ENCODE measurements around the gene VAMP1. TPM values are rescaled to one million over a fixed set of nuclear protein-coding genes. Genes with fewer than 3 reads are reported as not detected.
A peak's percentile ranks its signal among the peaks of the same experiment; 100 is the strongest.

VAMP1 gene
- total and polyA plus RNA-seq, 2 donors (not counting 3 experiments of a cell fraction or from before 2014, with no cell fraction given): 7.0 to 9.0 TPM

DNA sequence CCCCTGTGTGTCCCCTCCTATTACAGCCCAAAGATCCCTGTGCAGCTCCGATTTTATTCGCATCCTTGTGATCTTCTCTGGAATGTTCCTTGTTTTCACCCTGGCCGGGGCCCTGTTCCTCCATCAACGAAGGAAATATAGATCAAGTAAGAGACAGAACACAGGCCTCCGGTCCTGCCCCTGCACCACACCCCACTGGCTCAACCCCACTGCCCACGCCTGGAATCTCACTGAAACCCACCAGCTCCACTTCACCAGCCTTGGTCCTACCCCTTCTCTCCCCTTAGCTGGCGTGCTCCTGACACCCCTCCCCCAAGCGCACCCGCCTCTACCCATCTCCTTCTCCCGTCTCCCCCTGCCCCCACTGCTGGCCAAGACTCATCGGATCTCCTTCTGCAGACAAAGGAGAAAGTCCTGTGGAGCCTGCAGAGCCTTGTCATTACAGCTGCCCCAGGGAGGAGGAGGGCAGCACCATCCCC, 19.6 kb downstream of the VAMP1 start:
- Histone ChIP-seq H3K4me3 (replicated peaks in 1 of 3; ENCODE audit: insufficient read depth in 1 of 3, low read depth in 1 of 3, low read length in 3 of 3) (peak overlapping the region in 2 of 3 experiments; percentile 10 to 51), H3K27me3 (ENCODE audit: control insufficient read depth in 2 of 2, insufficient read depth in 2 of 2, low read length in 2 of 2) (no peaks in the 10 kb centered on the region), H3K4me1 (ENCODE audit: control insufficient read depth, extremely low read depth, insufficient read depth, low read length) (peaks cover 27% of the 10 kb centered on the region), H3K36me3 (ENCODE audit: control insufficient read depth in 2 of 2, extremely low read depth in 1 of 2, insufficient read depth in 2 of 2, low read length in 2 of 2) (no peaks in the 10 kb centered on the region), H3K4me2 (ENCODE audit: insufficient read depth, low read length) (peak overlapping the region; percentile 62), H4K20me1 (replicated peaks; ENCODE audit: control insufficient read depth, extremely low read depth, insufficient read depth, low read length) (no peaks in the 10 kb centered on the region), H2AFZ (ENCODE audit: low read depth, low read length) (peak overlapping the region; percentile 79), H3K79me2 (ENCODE audit: control insufficient read depth, insufficient read depth, low read length) (no peaks in the 10 kb centered on the region), H3K9me1 (replicated peaks; ENCODE audit: control insufficient read depth, extremely low read depth, insufficient read depth, low read length) (no peaks in the 10 kb centered on the region), H3K9me3 (replicated peaks; ENCODE audit: control insufficient read depth, insufficient read depth, low read length) (no peaks in the 10 kb centered on the region), H3K9ac (replicated peaks; ENCODE audit: extremely low read depth, insufficient read depth, low read length) (no peak overlapping the region), H3K27ac (ENCODE audit: insufficient read depth, low read depth, low read length) (peak overlapping the region; percentile 62)
- FAIRE-seq: no peak
- dilution Hi-C loops (cut with MboI; ENCODE audit: extremely low pct_ligation_motif_present, low sequenced_read_pairs): no loop called here
- TF ChIP-seq JUN (IDR thresholded peaks at IDR 0.05; ENCODE audit: borderline replicate concordance, insufficient read depth, insufficient read length, low read depth) (no peak), POLR2A (IDR thresholded peaks at IDR 0.05; ENCODE audit: low read depth, low read length) (no peak), FOS (IDR thresholded peaks at IDR 0.05; ENCODE audit: borderline replicate concordance, insufficient read depth, low read length) (no peak), GATA2 (IDR thresholded peaks at IDR 0.05; ENCODE audit: insufficient read depth, insufficient read length, low read depth, low read length) (no peak), POLR2AphosphoS5 (IDR thresholded peaks at IDR 0.05; ENCODE audit: insufficient read depth, low read depth, low read length) (no peak), EZH2 (IDR thresholded peaks at IDR 0.05; ENCODE audit: borderline replicate concordance, low read depth, low read length, severe bottlenecking) (no peak), MYC (IDR thresholded peaks at IDR 0.05; ENCODE audit: low read depth, low read length) (no peak)
- TF ChIP-seq, protein P1, sequence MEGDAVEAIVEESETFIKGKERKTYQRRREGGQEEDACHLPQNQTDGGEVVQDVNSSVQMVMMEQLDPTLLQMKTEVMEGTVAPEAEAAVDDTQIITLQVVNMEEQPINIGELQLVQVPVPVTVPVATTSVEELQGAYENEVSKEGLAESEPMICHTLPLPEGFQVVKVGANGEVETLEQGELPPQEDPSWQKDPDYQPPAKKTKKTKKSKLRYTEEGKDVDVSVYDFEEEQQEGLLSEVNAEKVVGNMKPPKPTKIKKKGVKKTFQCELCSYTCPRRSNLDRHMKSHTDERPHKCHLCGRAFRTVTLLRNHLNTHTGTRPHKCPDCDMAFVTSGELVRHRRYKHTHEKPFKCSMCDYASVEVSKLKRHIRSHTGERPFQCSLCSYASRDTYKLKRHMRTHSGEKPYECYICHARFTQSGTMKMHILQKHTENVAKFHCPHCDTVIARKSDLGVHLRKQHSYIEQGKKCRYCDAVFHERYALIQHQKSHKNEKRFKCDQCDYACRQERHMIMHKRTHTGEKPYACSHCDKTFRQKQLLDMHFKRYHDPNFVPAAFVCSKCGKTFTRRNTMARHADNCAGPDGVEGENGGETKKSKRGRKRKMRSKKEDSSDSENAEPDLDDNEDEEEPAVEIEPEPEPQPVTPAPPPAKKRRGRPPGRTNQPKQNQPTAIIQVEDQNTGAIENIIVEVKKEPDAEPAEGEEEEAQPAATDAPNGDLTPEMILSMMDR (IDR thresholded peaks at IDR 0.05; ENCODE audit: extremely low read depth in 1 of 2, insufficient read depth in 1 of 2, low read depth in 1 of 2, low read length in 2 of 2): no peak
- TF ChIP-seq, protein P2, sequence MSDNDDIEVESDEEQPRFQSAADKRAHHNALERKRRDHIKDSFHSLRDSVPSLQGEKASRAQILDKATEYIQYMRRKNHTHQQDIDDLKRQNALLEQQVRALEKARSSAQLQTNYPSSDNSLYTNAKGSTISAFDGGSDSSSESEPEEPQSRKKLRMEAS (IDR thresholded peaks at IDR 0.05; ENCODE audit: insufficient read depth, insufficient read length): no peak
- ChIA-PET CTCF (interaction anchor here (0.7 to 3.0 kb wide), 4 partner anchors 12 to 154 kb away, joined by 4 to 25 read pairs (median 7); no protein-coding TSS in a partner anchor), POLR2A (interaction anchor here (1.0 to 1.2 kb wide), 2 partner anchors 14 to 19 kb away, joined by 5 read pairs; partner anchors contain the start of gene VAMP1)
- BruUV-seq (replicated peaks): no TSS peak
- intact Hi-C loops (cut with micrococcal nuclease): loop anchor here (1.0 kb wide), 1 partner anchor 21 kb away; no protein-coding TSS in a partner anchor
- DNase-seq (ENCODE audit: low read depth, low spot score): no peak

Data from endothelial cell of umbilical vein (primary cell).